T47D (cell line): ENCODE data around the gene PTPRO.

Source experiments
- DNase-seq, 2 experiments: peaks; one replicate each; pipeline versions ENCODE4 v3.0.0 to v3.0.0-alpha.2; 2011 to 2012; ENCODE audit warnings: low read depth in 1 of 2, low spot score in 1 of 2
- JUND ChIP-seq: IDR thresholded peaks from 2 replicates; pipeline ENCODE4 v1.6.1; 2012; ENCODE audit warnings: low read depth
- in situ Hi-C: cut with HindIII; loops from 2 replicates; pipeline ENCODE4 v1.10.0; 2016; ENCODE audit warnings: low sequenced_read_pairs, low pct_unique_long_range_greater_than_20kb

Gene PTPRO

GRCh38 chr12:15620741-15621539 lies 298.6 kb downstream of the PTPRO start:
- no peak for DNase-seq
- in situ Hi-C loops, result no loop called here
- TF ChIP-seq JUND, result no peak

GRCh38 chr12:15625075-15625474 lies 302.8 kb downstream of the PTPRO start:
- no peak for DNase-seq
- no peak for TF ChIP-seq JUND
- in situ Hi-C loops, result no loop called here

DNA sequence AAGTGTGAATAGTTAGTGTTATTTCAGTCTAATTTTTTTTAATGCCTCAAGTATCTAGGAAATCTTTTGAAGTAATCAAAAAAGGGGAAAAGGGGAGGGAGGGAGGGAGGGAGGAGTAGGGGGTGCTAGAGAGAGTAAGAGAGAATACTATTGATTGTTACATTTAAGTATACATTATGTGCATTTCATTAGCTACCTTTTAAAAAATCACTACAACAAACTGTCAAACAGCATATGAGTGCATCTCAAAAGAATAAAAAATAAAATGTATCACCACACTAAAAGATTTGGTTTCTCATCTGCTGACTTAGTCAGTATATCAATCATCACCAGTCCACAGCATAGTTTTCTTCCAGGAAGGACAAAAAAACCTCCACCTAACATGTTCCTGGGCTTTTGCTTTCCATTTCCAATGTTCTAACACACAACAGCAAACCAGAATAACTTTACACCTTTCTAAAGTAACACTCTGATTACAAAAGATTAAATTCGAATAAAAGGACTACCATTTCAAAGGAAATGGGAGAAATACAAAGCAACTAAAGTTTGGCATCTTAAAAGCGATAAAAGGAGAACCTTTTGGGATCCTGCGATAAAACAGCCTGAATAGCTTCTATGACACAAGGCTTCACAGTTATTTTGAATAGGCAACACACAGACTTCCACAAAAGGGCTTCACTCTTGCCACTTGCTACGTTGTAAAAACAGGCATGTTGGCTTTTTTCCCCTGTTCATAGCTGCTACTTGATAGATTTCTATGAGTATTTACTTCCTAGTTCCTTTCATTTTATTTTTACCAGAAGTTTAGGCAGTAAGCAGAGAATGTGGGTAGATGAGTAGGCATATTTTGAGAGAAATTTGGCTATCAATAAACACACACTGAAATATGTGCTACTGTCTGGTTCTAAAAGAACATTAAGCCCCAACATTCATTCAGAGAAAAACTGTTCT lies 306.0 kb downstream of the PTPRO start:
- no peak for DNase-seq
- no peak for TF ChIP-seq JUND

GRCh38 chr12:15629108-15629507 lies 306.8 kb downstream of the PTPRO start:
- no peak for DNase-seq
- in situ Hi-C loops, result no loop called here
- TF ChIP-seq JUND, result no peak

More for the DNA sequence above, 306.0 kb downstream of the PTPRO start:
- in situ Hi-C loops, result no loop called here

- in situ Hi-C loops, result no loop called here
- no peak for TF ChIP-seq JUND
- DNase-seq, result no peak
Observed at GRCh38 chr12:15629761-15630160, 307.5 kb downstream of the PTPRO start.

GRCh38 chr12:15631007-15631715 lies 308.9 kb downstream of the PTPRO start:
- DNase-seq, result no peak
- in situ Hi-C loops, result no loop called here
- no peak for TF ChIP-seq JUND

DNA sequence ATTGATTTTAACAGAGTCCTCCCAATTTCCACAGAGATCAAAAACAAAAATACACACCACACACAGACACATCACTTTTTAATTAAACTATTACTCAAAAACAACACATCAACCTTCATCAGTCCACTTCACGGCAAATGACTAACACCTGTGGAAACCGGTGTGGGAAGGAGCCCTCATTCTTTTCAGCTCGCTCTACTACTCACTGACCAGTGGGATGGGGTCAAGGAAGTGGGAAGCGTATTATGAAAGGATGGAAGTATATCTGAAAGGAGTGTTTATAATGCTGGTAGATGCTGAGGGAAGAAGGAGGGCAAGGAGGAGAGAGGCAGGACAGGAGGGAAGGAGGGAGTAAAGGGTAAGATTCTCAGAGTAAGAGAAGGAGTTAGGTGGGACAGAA lies 310.4 kb downstream of the PTPRO start:
- in situ Hi-C loops, result no loop called here
- no peak for DNase-seq
- TF ChIP-seq JUND, result no peak

DNA sequence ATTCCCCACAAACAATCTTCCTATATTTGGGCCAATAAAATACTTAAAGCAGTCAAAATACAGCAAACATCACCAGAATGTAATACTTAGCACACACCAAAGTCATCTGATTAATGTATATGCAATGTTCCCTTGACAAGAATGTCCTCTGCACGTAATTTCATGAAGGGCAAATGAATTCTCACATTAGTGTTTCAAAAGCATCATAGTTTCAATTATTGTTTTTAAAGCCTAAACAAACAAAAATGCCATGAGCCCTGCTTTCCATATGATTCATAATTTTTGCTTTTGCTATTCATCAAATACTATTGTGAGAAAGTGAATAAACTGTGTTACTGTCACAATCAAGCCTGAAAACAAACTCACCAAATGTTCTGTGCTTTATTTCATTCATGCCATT lies 310.9 kb downstream of the PTPRO start:
- no peak for DNase-seq
- TF ChIP-seq JUND, result no peak
- in situ Hi-C loops, result no loop called here

DNA sequence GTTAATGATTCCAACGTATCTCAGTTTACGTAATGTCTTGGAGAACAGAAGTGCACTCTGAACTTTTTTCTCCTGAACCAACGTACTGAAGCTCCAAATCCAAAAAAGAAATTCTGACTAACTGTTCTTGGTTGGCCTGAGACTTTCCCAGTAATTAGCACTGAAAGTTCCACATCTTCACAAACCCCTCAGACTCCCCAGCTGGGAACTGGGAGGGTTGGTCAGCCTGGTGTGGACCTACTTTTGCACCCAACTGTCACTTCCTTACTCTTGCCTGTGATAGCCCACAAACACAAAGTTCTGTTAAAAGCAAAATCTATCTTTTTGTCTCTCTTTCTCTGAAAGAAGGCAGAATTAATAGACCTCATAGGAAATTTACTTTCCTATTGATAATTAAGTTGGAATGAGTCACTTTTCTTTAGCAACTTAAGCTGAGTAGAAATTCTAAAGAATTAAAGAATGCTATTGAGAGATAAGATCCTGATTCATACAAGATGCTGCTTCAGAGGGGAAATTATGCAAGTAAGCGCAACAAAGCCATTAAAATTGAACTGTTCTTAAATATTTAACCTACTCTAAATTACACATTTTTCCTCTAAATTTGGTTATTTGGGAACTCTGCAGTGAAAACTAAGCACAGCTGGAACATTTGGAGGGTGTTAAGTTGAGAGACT lies 311.8 kb downstream of the PTPRO start:
- DNase-seq, result no peak
- in situ Hi-C loops, result no loop called here
- TF ChIP-seq JUND, result no peak

GRCh38 chr12:15636060-15636890 lies 314.0 kb downstream of the PTPRO start:
- TF ChIP-seq JUND, result no peak
- in situ Hi-C loops, result no loop called here
- no peak for DNase-seq

- no peak for DNase-seq
- no peak for TF ChIP-seq JUND
- in situ Hi-C loops, result no loop called here
Observed at GRCh38 chr12:15638231-15638630, 315.9 kb downstream of the PTPRO start.
